ENCODE measurements around the gene PRSS22.

DNA sequence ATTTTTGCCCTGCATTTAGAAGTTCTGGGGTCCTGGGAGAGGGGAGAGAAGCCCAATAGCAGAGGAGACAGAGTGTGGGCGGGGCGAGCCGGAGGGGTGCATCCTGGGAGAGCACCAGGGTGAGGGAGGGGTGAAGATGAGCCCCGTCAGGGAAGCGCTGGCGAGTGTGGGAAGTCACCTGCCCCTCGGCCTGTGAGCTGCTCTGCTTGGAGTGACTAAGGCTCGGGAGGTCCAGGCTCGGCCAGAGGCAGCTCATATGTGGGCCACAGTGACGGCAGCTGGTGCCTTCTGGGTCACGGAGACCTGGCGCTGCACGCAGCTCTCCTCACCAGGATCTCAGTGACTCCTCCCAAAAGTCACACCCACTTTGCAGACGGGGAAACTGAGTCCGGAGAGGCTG, 26.8 kb downstream of the PRSS22 start:
- TF ChIP-seq CTCF (IDR thresholded peaks at IDR 0.05) (no peak), ZFX (IDR thresholded peaks at IDR 0.05; ENCODE audit: borderline replicate concordance) (no peak)

Measured in 22Rv1 (cell line).